Measurements from ENCODE around the gene FRMD6.
A peak's percentile ranks its signal among the peaks of the same experiment; 100 is the strongest.
"Not testable (repeated sequence)": the region's sequence is repeated elsewhere in the genome, so short reads cannot be mapped to it uniquely, and the experiment has no call there.

FRMD6 gene

DNA sequence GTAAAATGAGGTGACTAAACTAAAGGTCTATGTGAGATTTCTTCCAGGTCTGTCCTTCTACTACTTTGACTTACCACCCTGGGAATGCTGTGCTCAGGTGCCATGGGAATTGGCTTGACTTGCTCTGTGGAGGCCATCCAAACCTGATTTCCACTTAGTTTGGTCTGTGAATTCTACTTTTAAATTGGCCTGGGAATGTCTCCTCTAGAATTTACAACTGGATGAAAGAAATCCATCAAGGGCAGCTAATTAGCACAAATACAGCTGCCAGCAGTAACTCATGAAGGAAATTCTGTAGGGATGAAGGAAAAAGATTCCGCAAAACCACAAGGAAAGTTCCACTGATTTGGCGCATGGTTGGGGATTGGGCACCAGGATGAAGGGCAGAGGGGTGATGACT is 31.7 kb upstream of the FRMD6 start:
- no peak overlapping the region for H3K27ac Mint-ChIP-seq
- DNase-seq (ENCODE audit: low spot score in 2 of 2) (no peak), ATAC-seq (no peak)
- no peaks in the 10 kb centered on the region for H3K4me1 Mint-ChIP-seq
- no peak overlapping the region for H3K4me3 Mint-ChIP-seq
- H3K9me3 Mint-ChIP-seq, result no peaks in the 10 kb centered on the region
- H3K36me3 Mint-ChIP-seq, result no peaks in the 10 kb centered on the region

DNA sequence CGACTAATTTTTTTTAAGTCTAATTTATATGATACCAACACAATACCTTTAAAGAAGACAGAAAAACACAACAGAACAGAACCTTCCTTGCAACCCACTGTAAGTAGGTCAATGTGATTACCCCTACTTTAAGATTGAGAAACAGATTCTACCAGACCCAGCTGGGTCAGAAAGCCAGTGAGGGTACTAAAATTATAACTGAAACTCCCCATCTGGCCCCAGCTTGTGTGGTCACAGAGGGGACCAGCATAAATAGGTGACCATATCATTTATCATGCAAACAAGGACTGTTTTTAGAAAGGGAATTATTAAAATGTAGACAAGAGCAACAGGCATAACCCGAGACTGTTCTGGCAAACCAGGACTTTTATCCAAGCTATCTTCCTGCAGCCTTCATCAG is 30.1 kb upstream of the FRMD6 start:
- ATAC-seq (no peak), DNase-seq (ENCODE audit: low spot score in 2 of 2) (no peak)
- Mint-ChIP-seq H3K4me3 (no peak overlapping the region), H3K36me3 (no peaks in the 10 kb centered on the region), H3K27ac (no peak overlapping the region), H3K4me1 (peaks cover 6% of the 10 kb centered on the region), H3K9me3 (no peaks in the 10 kb centered on the region)

DNA sequence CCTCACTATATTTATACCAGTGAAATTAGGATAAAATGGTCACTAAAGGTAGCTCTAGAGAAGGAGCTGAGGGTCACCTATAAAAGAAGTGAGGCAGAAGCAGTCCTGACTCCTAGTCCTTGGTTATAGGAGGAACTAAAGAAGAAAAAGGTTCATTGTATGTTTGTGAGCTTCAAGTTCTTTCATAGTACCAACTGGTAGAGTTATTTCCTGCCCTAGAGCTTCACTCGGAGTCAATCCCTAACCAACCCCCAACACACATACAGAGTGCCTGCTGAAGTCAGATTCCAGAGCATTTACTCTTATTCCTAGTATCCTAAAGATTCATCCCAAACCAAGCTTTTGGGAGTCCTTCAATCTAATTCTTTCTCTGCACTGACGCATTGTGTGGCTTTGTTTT is 29.3 kb upstream of the FRMD6 start:
- Mint-ChIP-seq H3K36me3 (no peaks in the 10 kb centered on the region), H3K27ac (no peak overlapping the region), H3K9me3 (no peaks in the 10 kb centered on the region), H3K4me3 (no peak overlapping the region), H3K4me1 (peaks cover 6% of the 10 kb centered on the region)
- DNase-seq (ENCODE audit: low spot score in 2 of 2) (no peak), ATAC-seq (no peak)

DNA sequence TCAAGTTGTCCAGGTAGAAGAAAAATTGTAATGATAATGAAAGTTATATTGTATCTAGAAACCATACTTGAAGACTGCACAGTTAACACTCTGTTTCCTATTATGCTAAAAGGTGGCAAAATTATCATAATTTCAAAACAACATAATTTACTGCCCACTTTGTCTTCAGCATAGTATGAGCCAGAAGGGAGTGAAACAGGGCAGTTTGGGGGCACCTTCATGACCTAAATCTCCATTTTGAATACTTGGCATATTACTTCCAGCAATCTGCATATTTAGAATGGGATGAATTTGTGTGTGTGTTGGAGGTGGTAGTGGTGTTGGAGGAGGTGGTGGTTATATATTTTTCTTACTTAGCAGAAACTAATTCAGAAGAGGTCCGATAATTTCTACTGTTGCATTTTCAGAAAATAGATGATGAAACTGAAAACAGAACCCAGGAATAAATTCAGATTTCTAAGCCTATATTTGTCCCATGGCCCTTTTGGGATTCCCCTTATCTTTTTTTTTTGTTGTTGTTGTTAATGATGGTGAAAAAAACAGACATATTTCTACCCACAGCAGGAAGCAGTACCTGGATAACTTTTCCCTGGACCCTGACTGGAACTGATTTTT is 26.6 kb upstream of the FRMD6 start:
- no peak for DNase-seq (ENCODE audit: low spot score in 2 of 2)
- Mint-ChIP-seq H3K27ac (no peak overlapping the region), H3K4me3 (no peak overlapping the region), H3K4me1 (peaks cover 6% of the 10 kb centered on the region), H3K36me3 (no peaks in the 10 kb centered on the region), H3K9me3 (no peaks in the 10 kb centered on the region)
- no peak for ATAC-seq

DNA sequence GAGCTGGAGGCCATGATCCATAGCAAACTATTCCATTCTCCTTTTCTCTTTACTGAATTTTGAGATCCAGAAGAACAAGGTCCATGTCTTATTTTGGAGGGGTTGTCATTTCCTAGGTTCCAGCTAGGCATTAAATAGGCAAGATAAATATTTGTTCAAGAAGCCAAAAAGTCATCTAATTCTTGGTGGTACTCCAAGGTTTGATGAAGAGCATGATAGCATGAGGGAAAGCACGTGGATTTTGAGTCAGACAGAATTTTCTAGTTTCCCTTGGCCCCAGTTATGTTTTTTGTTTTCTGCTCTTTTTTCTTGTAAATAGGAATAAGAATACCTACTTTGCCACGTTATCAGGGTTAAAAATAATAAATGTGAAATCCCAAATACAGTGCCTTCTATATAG is 25.5 kb upstream of the FRMD6 start:
- no peak overlapping the region for H3K4me3 Mint-ChIP-seq
- H3K4me1 Mint-ChIP-seq, result peaks cover 6% of the 10 kb centered on the region
- H3K9me3 Mint-ChIP-seq, result no peaks in the 10 kb centered on the region
- no peaks in the 10 kb centered on the region for H3K36me3 Mint-ChIP-seq
- H3K27ac Mint-ChIP-seq, result no peak overlapping the region
- ATAC-seq (no peak), DNase-seq (ENCODE audit: low spot score in 2 of 2) (no peak)

DNA sequence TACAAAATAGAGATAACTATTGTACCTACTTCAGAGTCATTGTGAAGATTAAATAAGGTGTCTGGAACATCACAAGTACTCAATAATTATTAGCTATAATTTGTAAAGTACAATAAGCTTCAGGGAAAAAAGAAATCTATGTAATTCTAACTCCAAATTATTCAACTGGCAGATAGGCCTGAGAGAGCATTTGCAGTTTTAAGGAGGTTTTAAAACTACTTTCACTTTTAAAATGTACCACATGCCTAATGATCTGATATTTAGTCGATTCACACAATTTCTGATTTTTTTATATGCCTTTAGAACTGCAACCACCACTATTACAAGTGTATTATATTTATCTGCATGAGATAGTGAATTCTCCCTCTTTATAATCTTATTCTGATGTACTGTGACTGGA is 24.9 kb upstream of the FRMD6 start:
- H3K4me1 Mint-ChIP-seq, result peaks cover 6% of the 10 kb centered on the region
- DNase-seq (ENCODE audit: low spot score in 2 of 2) (no peak), ATAC-seq (no peak)
- H3K27ac Mint-ChIP-seq, result no peak overlapping the region
- H3K9me3 Mint-ChIP-seq, result no peaks in the 10 kb centered on the region
- no peaks in the 10 kb centered on the region for H3K36me3 Mint-ChIP-seq
- H3K4me3 Mint-ChIP-seq, result no peak overlapping the region

DNA sequence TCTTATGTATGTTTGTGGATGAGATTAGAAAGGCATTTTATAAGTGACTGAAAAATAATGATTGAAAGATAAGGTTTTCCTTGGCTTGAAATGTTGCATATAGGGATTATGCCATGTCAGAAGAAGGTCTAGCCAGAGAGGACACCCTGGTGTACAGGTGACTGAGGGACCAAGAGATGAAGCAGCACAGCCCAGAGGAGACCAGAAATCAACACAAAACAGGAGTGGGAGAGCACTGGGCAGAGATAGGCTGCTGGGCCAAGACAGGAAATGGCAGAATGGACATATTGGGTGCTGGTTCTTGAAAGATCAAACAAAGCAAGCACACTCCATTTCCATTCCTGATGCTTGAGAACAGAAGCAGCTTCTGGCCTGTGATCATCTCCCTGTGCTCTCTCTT is 24.4 kb upstream of the FRMD6 start:
- Mint-ChIP-seq H3K4me3 (no peak overlapping the region), H3K36me3 (no peaks in the 10 kb centered on the region), H3K27ac (no peak overlapping the region), H3K4me1 (peaks cover 6% of the 10 kb centered on the region), H3K9me3 (no peaks in the 10 kb centered on the region)
- DNase-seq (ENCODE audit: low spot score in 2 of 2), result no peak
- ATAC-seq, result no peak

DNA sequence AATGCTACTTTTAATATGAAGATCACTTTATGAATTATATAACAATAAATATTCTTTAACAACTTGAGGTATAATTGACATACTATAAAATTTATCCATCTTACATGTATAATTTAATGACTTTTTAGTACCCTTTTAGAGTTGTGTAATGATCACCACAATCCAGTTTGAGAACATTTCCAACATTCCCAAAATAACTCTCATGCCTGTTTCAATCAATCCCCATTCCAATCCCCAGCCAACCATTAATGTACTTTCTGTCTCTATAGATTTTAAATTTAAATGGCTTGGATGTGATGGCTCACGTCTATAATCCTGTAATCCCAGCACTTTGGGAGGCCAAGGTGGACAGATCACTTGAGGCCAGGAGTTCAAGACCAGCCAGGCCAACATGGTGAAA is 23.5 kb upstream of the FRMD6 start:
- H3K4me3 Mint-ChIP-seq, result no peak overlapping the region
- no peak for ATAC-seq
- no peak for DNase-seq (ENCODE audit: low spot score in 2 of 2)

DNA sequence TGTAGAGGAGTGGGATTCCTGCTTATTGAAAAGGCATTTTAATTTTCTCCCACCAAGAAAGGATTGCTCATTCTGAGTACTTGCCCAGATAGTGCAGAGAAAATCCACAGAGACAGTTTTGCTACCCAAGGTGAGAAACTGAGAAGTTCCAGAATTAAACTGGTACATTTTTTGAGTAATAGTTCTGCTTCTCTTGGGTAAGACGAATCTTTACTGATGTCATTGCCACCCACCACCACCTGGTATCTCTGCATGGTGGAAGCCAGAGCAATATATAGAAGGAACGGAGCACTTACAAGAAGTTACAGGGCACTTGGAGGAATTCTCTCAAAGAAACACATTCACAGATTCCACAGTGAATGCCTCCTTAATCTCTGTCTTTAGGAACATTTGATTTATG is 20.7 kb upstream of the FRMD6 start:
- Mint-ChIP-seq H3K4me3 (no peak overlapping the region), H3K9me3 (no peaks in the 10 kb centered on the region), H3K36me3 (no peaks in the 10 kb centered on the region), H3K4me1 (no peaks in the 10 kb centered on the region), H3K27ac (no peak overlapping the region)
- ATAC-seq (peak; percentile 92), DNase-seq (ENCODE audit: low spot score in 2 of 2) (no peak)

More for the DNA sequence above, 23.5 kb upstream of the FRMD6 start:
- Mint-ChIP-seq H3K9me3 (no peaks in the 10 kb centered on the region), H3K4me1 (peaks cover 6% of the 10 kb centered on the region), H3K27ac (no peak overlapping the region), H3K36me3 (no peaks in the 10 kb centered on the region)

DNA sequence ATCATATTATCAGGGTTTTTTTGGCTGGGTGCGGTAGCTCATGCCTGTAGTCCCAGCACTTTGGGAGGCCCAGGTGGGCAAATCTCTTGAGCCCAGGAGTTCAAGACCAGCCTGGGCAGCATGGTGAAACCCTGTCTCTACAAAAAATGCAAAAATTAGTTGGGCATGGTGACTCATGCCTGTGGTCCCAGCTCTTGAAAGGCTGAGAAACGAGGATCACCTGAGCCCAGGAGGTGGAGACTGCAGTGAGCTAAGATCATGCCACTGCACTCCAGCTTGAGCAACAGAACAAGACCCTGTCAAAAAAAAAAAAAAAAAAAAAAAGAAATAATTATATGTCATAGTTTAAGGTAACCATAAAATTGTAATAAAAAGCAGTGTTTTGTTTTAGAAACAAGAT is 18.4 kb upstream of the FRMD6 start:
- not testable (repeated sequence) for H3K4me3 Mint-ChIP-seq; H3K36me3 Mint-ChIP-seq; H3K4me1 Mint-ChIP-seq; ATAC-seq; DNase-seq (ENCODE audit: low spot score in 2 of 2); H3K9me3 Mint-ChIP-seq; H3K27ac Mint-ChIP-seq

DNA sequence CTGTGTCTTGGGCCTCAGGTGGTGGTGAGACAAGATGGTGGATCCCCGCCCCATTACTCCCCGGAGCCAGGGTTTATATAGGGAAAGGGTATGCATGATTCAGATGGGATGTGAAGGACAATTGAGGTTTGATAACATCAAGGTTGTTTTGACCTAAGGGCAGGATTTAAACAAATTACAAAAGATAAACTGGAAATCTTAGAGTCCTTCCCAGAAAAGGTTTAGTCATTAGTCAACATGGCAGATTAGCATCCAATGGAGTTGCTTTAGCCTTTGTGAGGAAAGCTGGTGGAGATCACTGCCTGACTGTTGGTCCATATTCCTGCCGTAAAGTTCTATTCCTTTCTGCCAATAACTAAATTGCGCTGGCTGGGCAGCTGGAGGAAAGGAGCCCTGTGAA is 15.6 kb upstream of the FRMD6 start:
- no peaks in the 10 kb centered on the region for H3K9me3 Mint-ChIP-seq
- no peak overlapping the region for H3K4me3 Mint-ChIP-seq
- no peak for DNase-seq (ENCODE audit: low spot score in 2 of 2)

DNA sequence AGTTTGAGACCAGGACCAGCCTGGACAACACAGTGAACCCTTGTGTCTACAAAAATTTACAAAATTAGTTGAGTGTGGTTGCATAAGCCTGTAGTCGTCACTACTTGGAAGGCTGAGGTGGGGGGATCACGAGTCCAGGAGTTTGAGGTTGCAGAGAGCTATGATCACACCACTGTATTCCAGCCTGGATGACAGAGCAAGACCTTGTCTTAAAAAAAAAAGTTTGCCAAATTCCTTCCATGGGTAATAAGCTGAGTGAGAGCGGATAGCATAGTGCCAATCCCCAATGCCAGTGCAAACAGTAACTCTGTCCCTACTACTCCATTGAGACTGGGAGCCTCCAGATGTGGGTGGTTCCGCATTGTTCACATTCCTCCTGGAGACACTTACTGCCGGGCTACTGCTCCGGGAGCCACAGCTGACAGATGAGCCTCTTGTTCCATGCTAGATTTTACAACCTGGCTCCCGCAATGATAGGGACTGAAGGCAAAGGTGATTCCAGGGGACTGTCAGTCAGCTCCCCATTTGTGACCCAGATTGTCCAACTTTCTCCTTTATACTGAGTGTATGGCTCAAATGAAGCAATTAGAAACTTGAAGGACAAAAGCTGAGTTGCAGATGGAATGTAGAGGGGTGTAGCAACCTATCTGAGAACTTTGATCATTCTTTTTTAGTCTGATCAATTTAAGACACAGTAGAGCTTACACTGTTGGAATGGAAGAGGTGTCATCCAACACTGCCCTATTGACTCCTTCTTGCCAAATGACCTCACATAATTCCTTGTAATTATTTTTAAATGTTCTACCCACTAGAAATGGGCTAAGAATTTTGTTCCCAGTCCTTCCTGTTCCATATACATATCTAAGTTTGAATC is 13.4 kb upstream of the FRMD6 start:
- no peaks in the 10 kb centered on the region for H3K36me3 Mint-ChIP-seq
- no peaks in the 10 kb centered on the region for H3K9me3 Mint-ChIP-seq
- H3K27ac Mint-ChIP-seq, result no peak overlapping the region
- no peak for ATAC-seq
- DNase-seq (ENCODE audit: low spot score in 2 of 2), result no peak
- no peaks in the 10 kb centered on the region for H3K4me1 Mint-ChIP-seq
- no peak overlapping the region for H3K4me3 Mint-ChIP-seq

More for the DNA sequence above, 15.6 kb upstream of the FRMD6 start:
- Mint-ChIP-seq H3K27ac (no peak overlapping the region), H3K36me3 (no peaks in the 10 kb centered on the region), H3K4me1 (no peaks in the 10 kb centered on the region)
- ATAC-seq, result no peak

DNA sequence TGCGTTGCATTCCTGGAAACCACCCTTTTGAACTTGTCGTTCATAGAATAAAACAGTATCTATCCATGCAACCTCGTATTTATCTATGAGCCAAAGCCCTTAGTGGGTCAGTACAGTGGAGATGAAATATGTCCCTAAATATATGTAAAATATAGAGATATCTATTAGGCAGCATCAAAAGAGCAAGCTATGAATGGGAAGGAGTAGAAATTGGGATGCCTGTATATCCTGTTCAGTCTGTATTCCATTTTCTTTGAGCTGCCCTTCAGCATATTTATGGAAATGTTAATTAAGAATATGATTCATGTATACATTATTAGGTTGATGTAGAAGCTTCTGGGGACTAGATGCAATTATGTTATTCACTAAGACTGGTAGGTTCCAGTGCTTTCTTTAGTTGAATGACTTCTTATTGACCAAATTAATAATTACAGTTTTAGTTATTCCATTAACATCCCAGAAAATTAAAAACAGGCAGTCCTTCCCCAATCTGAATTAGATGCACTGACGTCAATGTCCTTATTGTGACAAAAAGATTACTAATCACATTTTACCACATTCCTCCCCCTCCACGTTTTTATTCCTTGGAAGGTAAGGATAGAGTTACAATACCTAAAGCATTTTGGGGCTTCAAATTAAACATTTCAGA is 11.9 kb upstream of the FRMD6 start:
- Mint-ChIP-seq H3K4me3 (no peak overlapping the region), H3K27ac (no peak overlapping the region), H3K36me3 (no peaks in the 10 kb centered on the region)

DNA sequence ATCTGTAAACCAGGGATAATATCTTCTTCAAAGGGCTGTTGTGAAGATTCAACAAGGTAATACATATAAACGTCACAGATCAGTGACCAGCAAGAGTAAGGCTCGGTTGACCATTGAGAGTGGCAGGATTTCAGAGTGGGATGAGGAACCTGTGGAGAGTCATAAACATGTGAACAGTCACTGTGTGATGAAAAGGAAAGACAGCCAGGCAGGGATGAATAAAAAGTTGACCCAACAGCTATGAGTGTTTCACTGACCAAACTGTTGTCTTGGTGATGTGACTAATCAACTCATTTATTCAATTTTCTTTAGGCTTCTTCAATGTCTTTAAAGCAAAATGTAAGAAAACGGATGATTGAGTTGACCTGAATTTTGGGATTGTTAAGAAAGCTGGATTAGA is 8.6 kb upstream of the FRMD6 start:
- no peaks in the 10 kb centered on the region for H3K9me3 Mint-ChIP-seq
- no peak overlapping the region for H3K4me3 Mint-ChIP-seq
- H3K27ac Mint-ChIP-seq, result no peak overlapping the region
- no peak for ATAC-seq
- no peaks in the 10 kb centered on the region for H3K4me1 Mint-ChIP-seq
- no peak for DNase-seq (ENCODE audit: low spot score in 2 of 2)
- H3K36me3 Mint-ChIP-seq, result no peaks in the 10 kb centered on the region

More for the DNA sequence above, 11.9 kb upstream of the FRMD6 start:
- ATAC-seq (no peak), DNase-seq (ENCODE audit: low spot score in 2 of 2) (no peak)
- Mint-ChIP-seq H3K4me1 (no peaks in the 10 kb centered on the region), H3K9me3 (no peaks in the 10 kb centered on the region)

DNA sequence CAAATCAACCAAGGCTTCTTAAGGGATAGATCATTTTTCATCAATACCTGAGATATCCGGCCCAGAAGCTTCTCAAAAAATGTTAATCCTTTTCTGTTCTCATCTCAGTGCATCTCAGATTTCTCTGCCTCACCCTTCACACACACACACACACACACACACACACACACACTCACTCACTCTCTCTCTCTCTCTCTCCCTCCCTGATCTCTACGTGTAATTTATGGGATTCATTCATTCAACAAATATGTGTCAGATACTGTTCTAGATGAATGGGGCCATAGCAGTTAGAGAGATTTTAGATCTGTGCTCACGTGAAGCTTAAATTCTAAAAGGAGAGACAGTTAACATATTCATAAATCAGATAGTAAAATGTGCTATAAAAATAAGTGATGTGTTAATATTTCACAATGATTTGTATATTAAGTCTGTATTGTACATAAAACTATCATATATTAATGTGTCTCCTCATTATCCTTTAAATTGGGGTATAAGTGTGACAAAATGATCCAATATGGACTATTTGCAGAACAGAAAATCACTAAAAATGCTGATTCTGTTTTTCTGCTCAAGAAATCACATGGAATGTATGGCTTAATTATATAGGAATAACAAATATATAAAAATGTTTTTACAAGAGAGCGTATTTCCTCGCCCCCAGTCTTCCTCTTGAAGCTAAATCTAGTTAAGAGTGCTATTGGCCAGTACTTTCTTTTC is 7.3 kb upstream of the FRMD6 start:
- no peaks in the 10 kb centered on the region for H3K9me3 Mint-ChIP-seq
- H3K4me3 Mint-ChIP-seq, result no peak overlapping the region
- H3K27ac Mint-ChIP-seq, result no peak overlapping the region
- no peaks in the 10 kb centered on the region for H3K4me1 Mint-ChIP-seq
- H3K36me3 Mint-ChIP-seq, result no peaks in the 10 kb centered on the region
- DNase-seq (ENCODE audit: low spot score in 2 of 2), result no peak
- ATAC-seq, result no peak

Data from stimulated activated effector memory CD8-positive, alpha-beta T cell treated with anti-CD3 and anti-CD28 coated beads, Interleukin-12 subunit alpha, Interleukin-12 subunit beta, amount 100 ng/mL, for 72 hours (primary cell).